K562 (cell line): ENCODE measurements around the gene PLCL2. TPM values are rescaled to one million over a fixed set of nuclear protein-coding genes. Genes with fewer than 3 reads are reported as not detected.

Experiments
- CBX2 ChIP-seq: fragments of 200-600 bp; sonication (generic); IDR thresholded peaks from one replicate; pipeline ENCODE4 v1.6.1; 2012; ENCODE audit warnings: mild to moderate bottlenecking, low read length, inconsistent platforms; ENCODE audit not compliant: insufficient read depth, poor library complexity, severe bottlenecking
- CTCF ChIP-seq, 3 experiments: IDR thresholded peaks in 2 of 3; conservative IDR thresholded peaks in 1 of 3; 2 replicates each; pipeline ENCODE4 v1.5.1; 2011 to 2012; ENCODE audit warnings: low read length in 3 of 3, mild to moderate bottlenecking in 3 of 3, control low read depth in 2 of 3, improper control_type of control experiment in 1 of 3, inconsistent platforms in 1 of 3, low read depth in 1 of 3, mixed read lengths in 1 of 3, moderate library complexity in 1 of 3; ENCODE audit not compliant: insufficient read depth in 2 of 3
- MECOM ChIP-seq: fragments of 250-450 bp; sonication (Bioruptor Pico); IDR thresholded peaks from 2 replicates; pipeline ENCODE4 v1.8.0; 2022; ENCODE audit warnings: inconsistent platforms
- TFE3 ChIP-seq: fragments of 450-650 bp; formaldehyde crosslinking; IDR thresholded peaks from 2 replicates; pipeline ENCODE4 v1.4.0; 2020; ENCODE audit warnings: mild to moderate bottlenecking, mixed read lengths
- ZNF699 ChIP-seq: fragments of 250-450 bp; sonication (Bioruptor Pico); IDR thresholded peaks from 2 replicates; pipeline ENCODE4 v1.8.0; 2021; ENCODE audit warnings: mild to moderate bottlenecking, moderate library complexity; ENCODE audit not compliant: insufficient replicate concordance
- ZNF780A ChIP-seq: fragments of 250-450 bp; sonication (Bioruptor Pico); IDR thresholded peaks from 2 replicates; pipeline ENCODE4 v1.5.0; 2021; ENCODE audit warnings: mild to moderate bottlenecking
- polyA plus RNA-seq, 8 experiments: library from polyadenylated mRNA; depleted of rRNA in 4 of 8; stranded (reverse) in 5 of 8; unstranded in 3 of 8; fragments of >200 nt; fragmentation: Nextera tagmentation in 2 of 8; fragmentation: Illumina TruSeq in 1 of 8; extraction: Ambion mirVana in 2 of 8; extraction: Trizol in 1 of 8; gene quantifications; 2 replicates each; pipeline versions ENCODE4 v1.2.1 to v1.2.3, GENCODE V29; 2011 to 2014; ENCODE audit warnings: inconsistent platforms in 1 of 8, missing spikeins in 1 of 8
- total RNA-seq, 7 experiments: library from RNA; depleted of rRNA in 6 of 7; stranded (reverse); fragments of >200 nt in 6 of 7; fragmentation: Illumina TruSeq in 2 of 7; extraction: Trizol in 2 of 7; gene quantifications; 2 replicates each; pipeline versions ENCODE4 v1.2.1 to v1.2.3, GENCODE V29; 2011 to 2021; ENCODE audit warnings: low replicate concordance in 1 of 7
- TF ChIP-seq, protein P1 (sequence below): sonication (generic); formaldehyde crosslinking; IDR thresholded peaks from 2 replicates; pipeline ENCODE4 v1.8.0; 2022; ENCODE audit warnings: missing genetic modification reagents, mild to moderate bottlenecking, moderate library complexity, borderline replicate concordance

Gene PLCL2
- total and polyA plus RNA-seq, 9 of the 15 experiments (the other 6 are each of a cell fraction or from before 2014, with no cell fraction given): 0.03 to 0.18 (median 0.11) TPM; not detected in 2

DNA sequence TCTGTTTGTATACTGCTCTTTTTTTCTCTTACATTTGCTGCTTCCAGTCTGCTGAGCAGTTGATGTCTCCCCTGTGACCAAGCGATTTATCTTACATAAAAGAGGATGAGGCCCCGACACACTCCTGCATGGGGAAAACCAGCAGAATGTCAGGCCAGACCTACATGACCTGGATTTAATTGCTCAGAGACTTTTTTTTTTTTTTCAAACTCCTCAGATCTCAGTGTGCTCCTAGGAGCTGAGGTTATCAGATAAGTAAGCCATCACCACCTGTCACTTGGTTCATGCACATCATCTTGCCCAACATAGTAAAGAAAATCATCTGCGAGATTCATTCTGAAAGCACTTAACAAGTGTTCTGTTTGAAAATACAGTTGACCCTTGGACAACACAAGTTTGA lies 163.1 kb downstream of the PLCL2 start (continued):
- TF ChIP-seq ZNF780A: no peak
- no peak for TF ChIP-seq MECOM
- no peak for TF ChIP-seq CTCF (IDR thresholded peaks at IDR 0.05 in 2 of 3, conservative IDR thresholded peaks at IDR 0.05 in 1 of 3; ENCODE audit: insufficient read depth in 2 of 3, low read depth in 1 of 3, low read length in 3 of 3)
- TF ChIP-seq CBX2: no peak
- TF ChIP-seq, protein P1, sequence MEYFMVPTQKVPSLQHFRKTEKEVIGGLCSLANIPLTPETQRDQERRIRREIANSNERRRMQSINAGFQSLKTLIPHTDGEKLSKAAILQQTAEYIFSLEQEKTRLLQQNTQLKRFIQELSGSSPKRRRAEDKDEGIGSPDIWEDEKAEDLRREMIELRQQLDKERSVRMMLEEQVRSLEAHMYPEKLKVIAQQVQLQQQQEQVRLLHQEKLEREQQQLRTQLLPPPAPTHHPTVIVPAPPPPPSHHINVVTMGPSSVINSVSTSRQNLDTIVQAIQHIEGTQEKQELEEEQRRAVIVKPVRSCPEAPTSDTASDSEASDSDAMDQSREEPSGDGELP (CRISPR knock-in tag): no peak
- no peak for TF ChIP-seq TFE3 (CRISPR knock-in tag)
- no peak for TF ChIP-seq ZNF699 (CRISPR knock-in tag)
- TF ChIP-seq, all 486 proteins: peak for 0
